Measurements from ENCODE around the gene RCE1.

The RCE1 gene

GRCh38 chr11:66858939-66859685, 15.9 kb downstream of the RCE1 start:
- ATAC-seq (ENCODE audit: low read depth) (no peak), DNase-seq (ENCODE audit: low spot score) (peak; percentile 74)
- Histone ChIP-seq H3K27ac (ENCODE audit: poor library complexity, severe bottlenecking) (no peak overlapping the region), H3K27me3 (ENCODE audit: insufficient read depth, poor library complexity, severe bottlenecking) (no peaks in the 10 kb centered on the region), H3K36me3 (ENCODE audit: low read depth) (peaks cover 30% of the 10 kb centered on the region), H3K9me3 (ENCODE audit: severe bottlenecking) (no peaks in the 10 kb centered on the region), H3K4me1 (ENCODE audit: insufficient read depth, poor library complexity, severe bottlenecking) (no peaks in the 10 kb centered on the region), H3K4me3 (ENCODE audit: severe bottlenecking) (no peak overlapping the region)
- TF ChIP-seq CTCF (IDR thresholded peaks at IDR 0.05; ENCODE audit: poor library complexity, severe bottlenecking): no peak

GRCh38 chr11:66859686-66860448, 16.6 kb downstream of the RCE1 start:
- H3K9me3 ChIP-seq (ENCODE audit: severe bottlenecking): no peaks in the 10 kb centered on the region

GRCh38 chr11:66860449-66860831, 17.2 kb downstream of the RCE1 start:
- H3K27ac ChIP-seq (ENCODE audit: poor library complexity, severe bottlenecking): no peak overlapping the region
- no peak overlapping the region for H3K4me3 ChIP-seq (ENCODE audit: severe bottlenecking)
- TF ChIP-seq CTCF (IDR thresholded peaks at IDR 0.05; ENCODE audit: poor library complexity, severe bottlenecking): no peak
- no peaks in the 10 kb centered on the region for H3K9me3 ChIP-seq (ENCODE audit: severe bottlenecking)
- H3K36me3 ChIP-seq (ENCODE audit: low read depth): peaks cover 30% of the 10 kb centered on the region
- no peaks in the 10 kb centered on the region for H3K27me3 ChIP-seq (ENCODE audit: insufficient read depth, poor library complexity, severe bottlenecking)
- no peaks in the 10 kb centered on the region for H3K4me1 ChIP-seq (ENCODE audit: insufficient read depth, poor library complexity, severe bottlenecking)
- DNase-seq (ENCODE audit: low spot score) (no peak), ATAC-seq (ENCODE audit: low read depth) (no peak)

More at GRCh38 chr11:66859686-66860448, 16.6 kb downstream of the RCE1 start:
- Histone ChIP-seq H3K27me3 (ENCODE audit: insufficient read depth, poor library complexity, severe bottlenecking) (no peaks in the 10 kb centered on the region), H3K27ac (ENCODE audit: poor library complexity, severe bottlenecking) (no peak overlapping the region), H3K4me1 (ENCODE audit: insufficient read depth, poor library complexity, severe bottlenecking) (no peaks in the 10 kb centered on the region), H3K4me3 (ENCODE audit: severe bottlenecking) (no peak overlapping the region), H3K36me3 (ENCODE audit: low read depth) (peaks cover 30% of the 10 kb centered on the region)
- no peak for ATAC-seq (ENCODE audit: low read depth)
- no peak for DNase-seq (ENCODE audit: low spot score)
- TF ChIP-seq CTCF (IDR thresholded peaks at IDR 0.05; ENCODE audit: poor library complexity, severe bottlenecking): no peak

- Histone ChIP-seq H3K27ac (ENCODE audit: poor library complexity, severe bottlenecking) (no peak overlapping the region), H3K27me3 (ENCODE audit: insufficient read depth, poor library complexity, severe bottlenecking) (no peaks in the 10 kb centered on the region), H3K9me3 (ENCODE audit: severe bottlenecking) (no peaks in the 10 kb centered on the region), H3K36me3 (ENCODE audit: low read depth) (peaks cover 30% of the 10 kb centered on the region), H3K4me1 (ENCODE audit: insufficient read depth, poor library complexity, severe bottlenecking) (no peaks in the 10 kb centered on the region), H3K4me3 (ENCODE audit: severe bottlenecking) (no peak overlapping the region)
- DNase-seq (ENCODE audit: low spot score): no peak
- no peak for ATAC-seq (ENCODE audit: low read depth)
- no peak for TF ChIP-seq CTCF (IDR thresholded peaks at IDR 0.05; ENCODE audit: poor library complexity, severe bottlenecking)
Observed at GRCh38 chr11:66861038-66861773, 18.0 kb downstream of the RCE1 start.

All from RWPE2 (cell line).